ENCODE data around the gene PSORS1C1.

Gene PSORS1C1

DNA sequence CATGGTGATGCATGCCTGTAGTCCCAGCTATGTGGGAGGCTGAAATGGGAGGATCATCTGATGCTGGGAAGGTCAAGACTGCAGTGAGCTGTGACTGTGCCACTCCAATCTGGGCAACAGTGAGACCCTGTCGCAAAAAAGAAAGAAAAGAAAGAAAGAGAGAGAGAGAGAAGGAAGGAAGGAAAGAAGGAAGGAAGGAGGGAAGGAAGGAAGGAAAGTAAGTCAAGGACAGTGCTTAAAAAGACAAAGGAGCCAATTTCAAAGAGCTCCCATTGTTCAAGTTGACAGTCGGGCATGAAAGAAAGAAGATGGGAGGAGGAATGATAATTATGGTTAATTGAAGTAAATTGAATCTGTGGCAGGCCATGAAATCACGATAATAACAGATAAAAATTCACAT, 18.4 kb upstream of the PSORS1C1 start:
- DNase-seq (ENCODE audit: low read depth), result no peak

DNA sequence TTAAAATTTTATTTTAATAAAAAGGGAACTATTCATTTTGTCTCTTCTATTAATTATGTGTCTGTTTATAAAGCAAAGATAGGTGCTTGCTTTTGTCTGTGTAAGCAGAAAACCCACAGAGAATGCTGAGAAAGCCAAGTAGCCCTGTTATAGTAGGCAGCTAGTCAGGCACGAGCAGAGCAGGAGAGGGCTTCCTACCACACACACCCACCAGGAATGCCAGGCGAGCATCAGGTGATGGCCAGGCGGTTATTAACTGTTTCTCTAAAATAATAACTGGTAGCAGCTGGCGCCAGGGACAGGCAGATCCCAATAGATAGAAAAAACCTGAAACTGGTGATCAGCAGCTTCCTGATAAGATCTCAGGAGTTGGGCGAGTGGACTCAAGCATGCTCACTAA, 17.9 kb upstream of the PSORS1C1 start:
- DNase-seq (ENCODE audit: low read depth), result no peak

DNA sequence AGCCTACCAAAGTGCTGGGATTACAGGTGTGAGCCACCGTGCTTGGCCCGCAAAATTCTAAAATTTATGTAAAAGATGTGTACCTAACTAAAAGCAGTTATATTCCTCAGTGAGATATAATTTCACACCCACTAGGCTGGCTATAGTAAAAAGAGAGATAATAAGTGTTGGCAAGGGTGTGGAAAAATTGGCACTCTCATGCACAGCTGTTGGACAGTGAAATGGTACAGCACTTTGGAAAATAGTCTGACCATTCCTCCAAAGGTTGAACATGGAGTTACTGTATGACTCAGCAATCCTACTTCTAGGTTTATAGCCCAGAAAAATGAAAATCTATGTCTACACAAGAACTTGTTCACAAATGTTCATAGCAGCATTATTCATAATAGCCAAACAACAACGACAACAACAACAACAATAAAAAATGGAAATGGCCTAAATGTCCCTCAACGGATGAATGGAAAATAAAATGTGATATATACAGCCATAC, 16.1 kb upstream of the PSORS1C1 start:
- no peak for DNase-seq (ENCODE audit: low read depth)

DNA sequence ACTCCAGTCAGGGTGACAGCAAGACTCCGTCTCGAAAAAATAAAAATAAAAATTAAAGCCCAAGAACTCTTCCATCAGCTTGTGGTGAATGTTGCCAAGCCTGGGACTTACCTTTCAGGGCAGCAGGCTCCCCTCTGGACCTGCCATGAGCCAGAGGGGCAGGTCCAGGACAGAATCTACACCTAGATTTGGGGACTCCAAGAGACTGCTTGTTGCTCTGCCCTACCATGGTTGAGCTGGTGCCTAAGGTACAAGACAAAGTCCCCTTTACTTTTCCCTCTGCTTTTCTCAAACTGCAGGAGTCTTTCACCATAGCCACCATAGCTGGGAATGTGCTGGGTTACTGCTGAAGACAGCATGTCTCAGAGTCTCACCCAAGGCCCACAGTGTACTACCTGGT, 11.5 kb upstream of the PSORS1C1 start:
- DNase-seq (ENCODE audit: low read depth), result no peak

DNA sequence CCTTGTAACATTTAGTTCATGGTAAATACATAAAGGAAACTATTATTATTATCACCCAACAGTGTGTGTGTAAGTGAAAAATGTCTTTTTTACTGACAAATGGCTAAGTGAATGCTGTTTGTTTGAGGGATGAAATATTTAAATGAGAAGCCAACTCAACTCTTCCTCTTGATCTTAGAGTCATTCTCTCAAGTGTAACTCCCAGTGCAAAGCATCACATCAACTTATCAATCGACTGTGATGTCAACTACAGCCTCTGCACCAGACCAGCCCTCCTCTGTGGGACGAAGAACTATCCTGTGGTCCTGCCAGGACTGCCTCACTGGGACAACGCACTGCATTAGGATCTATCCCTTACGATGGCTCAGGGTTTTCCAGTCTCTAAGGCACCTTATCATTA, 7.5 kb upstream of the PSORS1C1 start:
- DNase-seq (ENCODE audit: low read depth), result no peak

DNA sequence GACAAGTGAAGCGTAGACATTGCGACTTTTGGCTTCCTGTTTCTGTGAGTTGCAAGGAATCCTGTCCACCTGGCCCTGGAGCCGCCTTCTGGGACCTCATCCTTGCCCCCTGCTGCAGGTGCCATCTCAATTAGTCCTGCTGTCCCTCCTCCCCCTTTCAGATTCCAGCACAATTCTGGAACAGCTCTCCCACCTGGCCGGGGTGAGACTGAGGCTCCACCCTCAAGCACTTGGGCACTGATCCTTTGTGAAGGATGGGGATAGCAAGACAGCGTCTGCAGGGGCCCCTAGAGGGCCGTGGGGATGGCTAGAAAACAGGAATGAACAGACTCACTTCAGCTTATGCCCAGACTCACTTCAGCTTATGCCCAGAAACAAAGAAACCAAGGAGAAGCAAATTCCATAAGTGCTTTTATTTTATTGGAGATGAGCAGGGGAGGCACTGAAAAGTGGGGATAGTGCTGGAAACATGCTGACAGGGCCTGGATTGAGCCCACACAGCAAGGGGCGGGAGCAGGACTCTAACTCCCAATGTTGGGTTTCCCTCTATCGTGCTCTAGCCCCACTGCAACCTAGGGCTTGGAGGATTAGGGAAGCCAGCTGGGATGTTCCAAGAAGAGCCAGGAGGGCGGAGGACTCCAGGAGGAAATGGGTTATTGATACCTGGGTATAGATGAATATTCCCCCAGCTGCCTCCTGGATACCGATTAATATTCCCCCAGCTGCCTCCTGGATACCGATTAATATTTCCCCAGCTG, 3.6 kb upstream of the PSORS1C1 start:
- DNase-seq (ENCODE audit: low read depth), result no peak

DNA sequence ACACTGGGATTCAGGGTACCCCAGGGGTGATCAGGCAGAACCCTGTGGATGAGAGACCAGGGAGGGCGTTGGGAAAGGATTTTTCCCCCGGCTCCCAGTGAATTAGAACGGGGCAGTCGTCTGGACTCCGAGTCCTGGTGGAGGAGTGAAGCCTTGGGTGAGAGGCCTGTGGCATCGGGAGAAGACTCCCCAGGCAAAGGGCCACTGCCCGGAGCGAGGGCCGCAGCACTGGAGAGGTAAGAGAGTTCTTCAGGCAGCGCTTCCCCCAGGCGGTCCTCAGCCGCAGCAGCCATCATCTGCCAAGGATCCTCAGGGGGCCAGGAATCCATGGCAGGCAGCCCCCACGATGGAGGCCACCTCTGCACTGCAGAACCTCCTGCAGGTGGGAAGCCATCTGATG, 2.9 kb upstream of the PSORS1C1 start:
- DNase-seq (ENCODE audit: low read depth), result no peak

DNA sequence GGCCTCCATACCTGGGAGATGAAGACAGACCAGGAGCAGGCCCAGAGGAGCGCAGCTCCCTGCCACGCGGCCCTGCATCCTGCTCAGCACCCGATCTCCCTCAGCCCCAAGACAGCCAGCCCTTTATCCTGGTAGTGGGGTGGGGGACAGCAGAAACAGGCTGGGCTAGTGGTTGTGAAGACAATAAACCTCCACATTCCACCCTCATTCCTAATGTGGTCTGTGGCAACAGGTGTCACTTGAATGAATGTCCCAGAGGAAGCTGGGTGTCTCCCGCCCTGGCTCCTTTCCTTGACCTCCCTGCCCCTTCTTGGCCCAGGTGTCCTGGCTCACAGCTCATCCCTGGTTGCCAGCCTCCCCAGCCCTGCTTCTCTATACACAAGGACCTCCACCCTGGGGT, 2.1 kb upstream of the PSORS1C1 start, which contains the start of gene C6orf15:
Gene C6orf15, minus strand, starts transcription at position 98 of the 400 bp plus-strand sequence. Its CDS starts 20 bp downstream, at position 78.
- no peak for DNase-seq (ENCODE audit: low read depth)

DNA sequence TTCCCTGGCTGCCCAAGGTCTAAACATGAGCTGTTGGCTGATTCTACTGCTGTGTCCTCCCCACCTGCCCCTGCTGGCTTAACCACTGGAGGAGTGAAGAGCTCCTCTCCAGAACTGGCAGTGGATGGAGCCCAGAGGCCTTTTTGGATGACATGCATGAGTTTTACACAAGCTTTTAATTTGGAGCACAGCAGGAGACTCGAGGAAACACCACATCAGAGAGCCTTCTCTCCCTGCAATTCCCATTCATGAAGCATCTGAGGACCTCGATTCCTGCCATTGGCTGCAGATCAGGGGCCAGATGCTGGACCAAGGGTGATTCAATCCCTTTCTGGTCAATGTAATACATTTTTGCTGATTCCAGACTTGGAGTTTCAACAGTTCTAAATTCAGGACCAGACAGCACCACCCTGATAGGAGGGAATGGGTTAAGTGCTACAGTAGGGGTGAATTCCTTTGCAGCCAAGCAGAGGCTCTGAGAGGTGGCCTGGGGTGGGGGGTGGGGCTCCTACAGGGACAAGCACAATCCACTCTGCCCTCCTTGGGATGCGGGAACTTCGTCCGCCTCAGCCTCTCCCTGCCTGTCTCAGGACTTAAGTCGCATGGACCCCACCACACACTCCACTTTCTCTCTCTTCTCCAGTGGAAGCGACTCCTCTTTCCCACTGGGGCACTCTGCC, 599 bp upstream of the PSORS1C1 start:
- no peak for DNase-seq (ENCODE audit: low read depth)

DNA sequence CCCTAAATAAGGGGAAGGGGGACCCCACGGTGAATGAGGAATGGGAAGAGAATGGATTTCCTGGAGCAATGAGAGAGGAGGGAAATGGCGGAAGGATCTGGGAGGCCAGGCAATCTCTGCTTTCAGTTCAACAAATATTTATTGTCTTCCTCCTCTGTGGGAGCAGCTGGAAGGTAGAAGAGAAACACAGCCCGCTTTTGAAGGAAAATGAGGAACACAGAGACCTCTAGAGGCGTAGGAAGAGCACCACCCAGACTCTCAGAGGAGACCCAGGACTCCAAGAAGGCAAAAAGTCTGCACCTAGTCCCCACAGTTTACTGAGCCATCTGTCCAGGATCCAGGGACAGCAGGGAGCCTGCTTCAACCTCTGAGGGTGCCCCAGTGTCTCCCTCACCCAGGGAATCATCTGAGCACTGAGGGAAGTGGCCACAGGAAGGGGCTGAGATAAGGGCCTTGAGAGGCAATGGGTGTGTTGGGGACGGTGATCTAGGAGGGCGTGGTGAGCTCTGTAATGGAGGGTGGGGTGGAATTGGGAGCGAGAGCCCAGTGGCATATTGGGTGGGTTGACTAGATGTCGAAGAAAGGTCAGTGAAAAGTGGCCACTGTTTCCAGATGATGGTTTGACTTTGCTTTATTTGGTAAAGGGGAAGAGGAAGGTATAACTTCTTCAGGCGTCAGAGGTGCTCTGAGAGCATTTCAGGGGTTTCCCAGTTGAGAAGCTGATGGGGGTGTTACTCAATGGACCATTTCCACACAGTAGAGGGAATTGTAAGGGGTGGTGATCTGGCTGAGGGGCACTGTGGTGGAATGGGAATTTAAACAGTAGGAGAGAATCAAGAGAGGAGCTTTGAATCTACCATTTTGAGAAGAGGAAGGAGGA, 610 bp downstream of the PSORS1C1 start:
- no peak for DNase-seq (ENCODE audit: low read depth)

DNA sequence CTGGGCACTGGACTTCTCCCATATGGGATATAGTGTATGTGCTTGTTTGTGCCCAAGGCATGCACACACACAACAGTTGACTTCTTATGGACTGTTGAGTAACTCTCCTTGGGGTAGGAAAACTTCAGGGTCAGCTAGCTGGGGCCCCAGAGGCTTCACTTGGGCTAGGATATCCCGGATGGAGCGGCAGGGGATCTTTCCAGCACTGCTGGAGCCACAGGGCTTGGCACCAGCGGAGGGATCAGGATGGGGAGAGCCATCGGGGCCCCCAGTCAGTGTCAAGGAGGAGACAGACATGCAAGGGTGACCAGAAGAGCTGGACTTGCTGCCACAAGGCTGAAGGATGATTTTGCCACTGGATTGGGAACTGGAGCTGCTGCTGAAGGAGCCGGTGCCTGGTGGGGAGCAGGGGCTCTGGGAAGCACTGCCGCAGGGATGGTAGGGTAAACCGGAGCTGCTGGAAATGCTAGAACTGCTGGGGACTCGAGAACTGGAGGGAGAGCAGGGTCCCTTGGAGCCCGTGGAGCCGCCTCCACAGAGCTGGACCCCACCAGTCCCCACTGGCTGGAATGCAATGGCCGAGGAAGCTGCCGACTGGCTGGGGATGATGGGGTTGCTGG, 1.5 kb downstream of the PSORS1C1 start:
- DNase-seq (ENCODE audit: low read depth), result no peak

DNA sequence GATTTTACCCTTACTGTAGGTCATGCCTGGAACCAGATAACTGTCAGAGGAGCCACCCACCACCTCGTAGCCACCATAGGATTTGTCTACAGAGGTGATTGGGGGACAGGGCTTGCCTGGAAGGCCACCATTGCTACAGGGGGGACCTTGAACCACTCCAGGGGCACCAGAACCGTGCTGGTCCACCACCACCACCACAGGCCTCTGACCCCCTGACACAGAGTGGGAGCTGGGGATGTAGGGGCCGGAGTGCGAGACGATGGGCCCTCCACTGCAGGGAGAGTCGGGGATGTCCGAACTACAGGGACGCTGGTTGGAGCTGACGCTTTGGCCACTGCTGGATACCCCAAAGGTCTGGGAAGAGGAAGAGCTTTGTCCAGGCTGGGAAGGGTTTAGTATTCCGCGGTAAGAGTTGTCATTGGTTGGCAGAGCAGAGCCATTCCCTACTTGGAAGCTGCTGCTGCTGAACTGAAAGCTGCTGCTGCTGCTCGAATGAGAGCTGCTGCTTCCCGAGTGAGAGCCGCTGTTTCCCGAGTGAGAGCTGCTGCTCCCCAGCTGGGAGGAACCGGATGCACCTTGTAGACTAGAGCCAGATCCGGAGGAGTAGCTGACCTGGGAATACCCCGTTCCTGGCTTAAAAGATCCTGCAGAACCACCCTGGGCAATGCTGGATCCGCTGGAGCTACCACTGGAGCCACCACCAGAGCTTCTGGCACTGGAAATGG, 2.2 kb downstream of the PSORS1C1 start:
- DNase-seq (ENCODE audit: low read depth), result no peak

DNA sequence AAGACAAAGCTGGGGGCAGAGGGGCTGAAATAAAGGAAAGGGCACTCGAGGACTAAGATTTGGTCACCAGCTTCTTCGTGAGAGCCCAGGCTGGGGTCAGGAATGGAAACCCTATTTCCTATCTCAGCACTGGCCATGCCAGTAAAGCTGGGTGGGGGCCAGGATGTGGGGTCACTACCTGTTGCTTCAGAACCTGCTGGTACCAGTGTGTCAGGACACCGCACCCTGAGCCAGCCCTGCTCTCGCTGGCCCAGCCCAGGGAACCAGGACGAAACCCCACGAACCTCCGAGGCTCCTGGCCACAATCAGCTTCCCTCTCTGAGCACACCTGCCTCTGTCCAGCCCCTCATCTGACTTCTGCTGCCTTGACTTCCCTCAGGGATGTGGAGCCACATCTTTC, 3.6 kb downstream of the PSORS1C1 start:
- DNase-seq (ENCODE audit: low read depth), result no peak

DNA sequence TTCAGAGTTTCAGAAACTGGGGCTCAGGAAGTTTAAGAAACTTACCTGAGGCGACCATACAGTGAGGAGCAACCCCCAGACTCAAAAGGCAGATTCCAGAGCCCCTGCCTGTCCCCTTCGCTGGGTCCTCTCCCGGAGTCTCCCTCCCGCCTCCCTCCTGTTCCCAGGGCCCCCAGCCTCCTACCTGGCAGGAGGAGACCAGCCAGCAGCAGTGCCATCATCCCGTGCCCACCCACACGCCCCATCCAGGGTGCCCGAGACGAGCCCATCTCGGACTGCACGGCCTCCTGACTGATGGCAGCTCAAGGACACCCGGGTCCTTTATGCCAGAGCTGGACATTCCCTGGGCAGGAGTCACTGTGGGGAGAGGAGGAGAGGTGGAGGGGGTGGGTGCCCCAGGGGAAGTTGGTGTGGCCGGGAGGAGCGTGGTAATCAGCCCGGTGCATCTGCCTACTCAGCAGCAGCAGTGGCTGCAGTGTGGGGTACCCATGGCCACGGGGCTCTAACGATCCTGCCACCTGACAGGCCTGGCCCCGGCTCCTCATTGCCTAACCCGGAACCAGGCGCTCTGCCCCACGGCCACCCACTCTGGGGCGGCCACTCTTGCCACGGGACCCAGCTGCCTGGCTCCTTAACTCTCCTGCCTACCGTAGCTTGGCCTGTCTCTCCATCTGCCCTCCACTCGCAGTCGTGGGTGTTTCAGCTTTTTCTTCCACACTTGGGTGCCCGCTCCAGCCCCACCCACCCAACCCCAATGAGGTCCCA, 5.7 kb downstream of the PSORS1C1 start, which contains the start of gene CDSN:
Gene CDSN, minus strand, starts transcription at position 296 of the 765 bp plus-strand sequence. Its CDS starts 27 bp downstream, at position 269.
- DNase-seq (ENCODE audit: low read depth), result no peak

DNA sequence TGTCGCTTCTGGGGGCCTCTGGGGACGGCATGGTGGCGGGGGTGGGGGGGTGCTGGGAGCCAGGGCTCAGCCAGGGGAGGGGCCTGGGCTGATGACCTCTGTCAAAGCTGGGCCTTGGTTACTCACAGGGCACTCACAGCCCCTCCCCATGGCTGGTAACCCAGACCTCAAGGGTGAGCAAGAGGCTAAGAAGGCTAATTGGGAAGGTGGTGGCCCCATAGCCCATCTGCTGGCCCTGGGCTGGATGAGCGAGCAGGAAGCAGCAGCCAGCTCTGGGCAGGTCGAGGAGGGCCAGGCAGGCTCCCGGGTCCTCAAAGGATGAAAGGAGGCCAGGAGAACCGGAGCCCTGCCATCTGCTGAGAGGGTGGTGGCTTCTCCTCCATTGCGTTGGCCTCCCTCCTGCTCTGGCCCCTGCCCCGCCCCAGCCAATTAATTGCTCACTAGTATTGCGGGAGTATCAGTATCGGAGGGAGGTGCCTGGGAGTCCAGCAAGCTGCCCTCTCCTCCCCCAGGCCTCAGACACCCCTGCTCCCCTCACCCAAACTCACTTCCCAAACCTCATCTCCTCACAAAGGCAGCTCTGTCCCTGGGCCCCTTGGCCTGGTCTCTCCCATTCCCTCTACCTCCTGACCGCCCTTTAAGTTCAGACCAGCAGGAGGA, 6.7 kb downstream of the PSORS1C1 start:
- DNase-seq (ENCODE audit: low read depth), result no peak

DNA sequence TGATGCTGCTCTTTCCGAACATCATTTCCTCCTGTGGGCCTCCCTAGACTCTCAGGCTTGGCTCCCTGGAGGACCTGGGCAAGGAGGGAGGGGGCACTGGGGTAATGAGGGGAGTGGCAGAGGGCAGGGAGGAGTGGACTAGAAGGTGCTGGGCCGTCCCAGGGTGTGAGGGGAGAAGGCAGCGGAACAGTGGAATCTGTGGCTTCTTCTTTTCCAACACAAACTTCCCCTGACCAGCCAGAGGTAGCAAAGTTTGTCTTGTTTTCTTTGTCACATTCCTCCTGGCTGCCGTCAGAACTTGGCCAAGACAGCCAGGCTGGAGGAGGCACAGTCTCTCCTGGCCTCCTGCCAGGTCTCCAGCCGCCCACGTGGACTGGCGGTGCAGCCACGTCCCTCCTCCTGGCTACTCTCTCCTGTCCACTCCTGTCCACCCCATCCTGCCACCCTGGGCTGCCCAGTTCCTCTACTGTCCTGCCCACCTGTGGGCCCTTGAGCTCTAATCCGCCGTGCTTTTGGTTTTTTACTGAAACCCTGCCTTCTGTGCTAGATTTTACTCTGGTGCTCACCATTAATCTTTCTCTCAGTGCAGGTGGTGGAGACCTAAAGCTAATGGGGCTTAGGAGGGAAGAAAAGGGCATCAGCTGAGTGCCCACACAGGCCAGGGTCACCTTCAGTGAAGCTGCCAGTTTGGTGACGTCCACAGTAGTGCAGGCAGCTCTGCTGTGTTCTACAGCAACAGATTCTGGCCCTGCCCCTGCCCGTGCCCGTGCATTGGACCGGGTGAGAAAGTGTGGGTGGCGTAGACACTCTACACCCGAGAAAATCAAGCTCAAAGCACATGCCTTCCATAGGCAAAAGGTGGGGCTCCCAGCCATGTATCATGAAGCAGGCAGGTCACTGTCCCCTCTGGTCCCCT, 8.4 kb downstream of the PSORS1C1 start:
- DNase-seq (ENCODE audit: low read depth), result no peak

DNA sequence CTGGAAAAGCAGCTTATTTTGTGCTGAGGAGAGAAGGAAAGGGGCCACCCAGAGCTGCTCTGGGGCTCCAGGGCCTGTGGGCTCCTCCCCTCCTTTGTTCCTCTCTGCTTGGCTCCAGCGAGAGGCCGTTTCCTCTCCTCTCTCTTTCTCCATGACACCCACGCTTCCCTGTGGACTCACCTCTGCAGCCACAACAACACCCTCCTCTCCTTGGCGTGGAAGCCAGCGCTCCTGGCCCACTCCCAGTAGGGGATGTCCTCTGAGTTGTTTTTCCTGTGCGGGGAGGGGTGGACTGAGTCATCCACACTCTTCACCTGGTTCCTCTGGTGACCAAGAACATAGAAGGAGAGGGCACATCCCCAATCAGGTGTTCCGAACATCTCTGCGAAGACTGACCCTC, 10.6 kb downstream of the PSORS1C1 start:
- no peak for DNase-seq (ENCODE audit: low read depth)

DNA sequence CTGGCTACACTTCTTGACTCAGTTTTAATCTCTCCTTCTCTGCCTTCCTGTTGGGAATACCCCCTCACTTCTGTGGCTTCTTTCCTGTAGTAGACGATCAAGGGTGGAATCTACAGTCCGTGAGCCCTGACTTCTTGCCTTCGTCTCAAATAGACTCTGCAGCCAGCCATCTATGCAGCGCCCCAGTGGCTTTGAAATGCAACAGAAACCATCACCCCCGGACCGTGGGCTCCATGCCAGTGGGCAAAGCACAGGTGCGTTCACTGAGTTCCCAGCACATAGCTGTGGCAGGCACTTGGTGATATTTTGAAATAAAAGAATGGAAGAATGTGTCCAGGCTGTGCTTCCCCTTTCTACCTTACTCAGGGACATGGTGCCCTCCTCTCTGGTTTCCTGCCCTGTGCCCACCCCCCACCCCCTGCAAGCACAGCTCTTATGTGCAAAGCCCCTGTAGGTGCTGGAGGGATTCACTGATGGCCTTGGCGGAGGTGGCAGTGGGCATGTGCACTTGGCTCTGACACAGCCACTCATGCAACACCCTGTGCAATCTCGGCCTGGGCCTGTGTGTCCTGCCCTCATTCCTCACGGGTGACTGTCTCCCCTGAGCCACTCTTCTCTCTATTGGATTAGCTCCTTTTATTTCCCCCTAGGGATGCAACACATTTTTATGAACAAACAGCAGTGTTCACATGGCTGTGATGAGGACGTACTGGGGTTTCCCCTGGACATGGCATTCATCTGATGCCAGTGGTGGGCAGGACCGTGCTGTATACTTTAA, 11.2 kb downstream of the PSORS1C1 start:
- no peak for DNase-seq (ENCODE audit: low read depth)
